Measurements from ENCODE around the gene PCYT2. TPM values are rescaled to one million over a fixed set of nuclear protein-coding genes. Genes with fewer than 3 reads are reported as not detected.

Gene PCYT2
- total RNA-seq, 1 donor, result 67.0 TPM

DNA sequence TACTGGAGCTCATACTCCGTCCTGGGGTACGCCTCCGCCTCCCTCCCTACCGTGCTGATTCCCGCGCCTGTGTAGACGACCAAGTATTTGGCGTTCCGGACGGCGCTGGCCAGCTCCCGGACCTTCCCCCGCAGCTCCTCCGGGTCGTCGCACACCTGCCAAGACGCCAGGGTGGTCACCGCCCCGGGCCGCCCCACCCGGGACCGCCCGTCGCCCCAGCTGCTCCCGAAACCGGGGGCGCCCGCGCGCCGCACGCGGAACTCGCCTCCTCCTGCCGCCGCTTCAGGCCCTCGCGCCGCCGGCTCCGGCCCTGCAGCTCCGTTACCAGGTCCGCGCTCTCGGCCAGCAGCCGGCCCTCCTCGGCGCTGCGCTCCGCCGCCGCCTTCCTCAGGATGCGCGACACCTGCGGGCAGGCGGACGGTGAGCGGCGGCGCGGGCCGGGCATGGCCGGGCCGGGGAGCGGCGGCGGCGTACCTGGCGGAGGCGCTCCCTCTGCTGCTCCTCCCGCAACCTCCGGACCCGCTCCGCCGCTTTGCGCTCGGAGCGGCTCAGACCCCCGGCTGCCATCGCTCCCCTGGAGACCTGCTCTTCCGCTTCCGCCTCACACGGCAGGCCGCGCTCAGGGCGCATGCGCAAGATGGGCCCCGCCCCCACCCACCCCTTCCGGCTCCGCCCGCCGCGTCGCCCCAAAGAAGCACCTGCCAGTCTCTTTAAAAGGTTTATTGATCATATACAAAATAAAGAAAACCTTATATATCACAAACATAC, 6.5 kb upstream of the PCYT2 start, which contains the start of gene SIRT7:
Gene SIRT7, minus strand, starts transcription at position 612 of the 768 bp plus-strand sequence. Its CDS starts 45 bp downstream, at position 567.
- peaks cover 80% of the 10 kb centered on the region for H3K79me2 ChIP-seq (ENCODE audit: insufficient read depth, low read length)
- H3K4me3 ChIP-seq (ENCODE audit: insufficient read depth, low read length), result peak within 1 kb of the TSS; percentile 83
- no peak within 1 kb of the TSS for H2AFZ ChIP-seq (ENCODE audit: low read length)
- TF ChIP-seq, protein P1, sequence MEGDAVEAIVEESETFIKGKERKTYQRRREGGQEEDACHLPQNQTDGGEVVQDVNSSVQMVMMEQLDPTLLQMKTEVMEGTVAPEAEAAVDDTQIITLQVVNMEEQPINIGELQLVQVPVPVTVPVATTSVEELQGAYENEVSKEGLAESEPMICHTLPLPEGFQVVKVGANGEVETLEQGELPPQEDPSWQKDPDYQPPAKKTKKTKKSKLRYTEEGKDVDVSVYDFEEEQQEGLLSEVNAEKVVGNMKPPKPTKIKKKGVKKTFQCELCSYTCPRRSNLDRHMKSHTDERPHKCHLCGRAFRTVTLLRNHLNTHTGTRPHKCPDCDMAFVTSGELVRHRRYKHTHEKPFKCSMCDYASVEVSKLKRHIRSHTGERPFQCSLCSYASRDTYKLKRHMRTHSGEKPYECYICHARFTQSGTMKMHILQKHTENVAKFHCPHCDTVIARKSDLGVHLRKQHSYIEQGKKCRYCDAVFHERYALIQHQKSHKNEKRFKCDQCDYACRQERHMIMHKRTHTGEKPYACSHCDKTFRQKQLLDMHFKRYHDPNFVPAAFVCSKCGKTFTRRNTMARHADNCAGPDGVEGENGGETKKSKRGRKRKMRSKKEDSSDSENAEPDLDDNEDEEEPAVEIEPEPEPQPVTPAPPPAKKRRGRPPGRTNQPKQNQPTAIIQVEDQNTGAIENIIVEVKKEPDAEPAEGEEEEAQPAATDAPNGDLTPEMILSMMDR (IDR thresholded peaks at IDR 0.05; ENCODE audit: extremely low read depth, low read depth, low read length), result no peak
- H3K36me3 ChIP-seq (ENCODE audit: insufficient read depth, low read length), result peaks cover 69% of the 10 kb centered on the region
- no peaks in the 10 kb centered on the region for H3K27me3 ChIP-seq (ENCODE audit: insufficient read depth, low read length)
- peak; percentile 100 for DNase-seq (ENCODE audit: insufficient read length, low spot score, missing footprints)
- no peaks in the 10 kb centered on the region for H3K9me3 ChIP-seq (ENCODE audit: low read depth, low read length)
- H3K4me1 ChIP-seq (ENCODE audit: insufficient read depth, low read length), result peaks cover 18% of the 10 kb centered on the region
- H4K20me1 ChIP-seq (ENCODE audit: insufficient read depth, low read length), result peaks cover 64% of the 10 kb centered on the region
- H3K27ac ChIP-seq (ENCODE audit: low read depth, low read length), result peak within 1 kb of the TSS; percentile 64
- H3K4me2 ChIP-seq (ENCODE audit: insufficient read depth, low read length), result peak within 1 kb of the TSS; percentile 99

DNA sequence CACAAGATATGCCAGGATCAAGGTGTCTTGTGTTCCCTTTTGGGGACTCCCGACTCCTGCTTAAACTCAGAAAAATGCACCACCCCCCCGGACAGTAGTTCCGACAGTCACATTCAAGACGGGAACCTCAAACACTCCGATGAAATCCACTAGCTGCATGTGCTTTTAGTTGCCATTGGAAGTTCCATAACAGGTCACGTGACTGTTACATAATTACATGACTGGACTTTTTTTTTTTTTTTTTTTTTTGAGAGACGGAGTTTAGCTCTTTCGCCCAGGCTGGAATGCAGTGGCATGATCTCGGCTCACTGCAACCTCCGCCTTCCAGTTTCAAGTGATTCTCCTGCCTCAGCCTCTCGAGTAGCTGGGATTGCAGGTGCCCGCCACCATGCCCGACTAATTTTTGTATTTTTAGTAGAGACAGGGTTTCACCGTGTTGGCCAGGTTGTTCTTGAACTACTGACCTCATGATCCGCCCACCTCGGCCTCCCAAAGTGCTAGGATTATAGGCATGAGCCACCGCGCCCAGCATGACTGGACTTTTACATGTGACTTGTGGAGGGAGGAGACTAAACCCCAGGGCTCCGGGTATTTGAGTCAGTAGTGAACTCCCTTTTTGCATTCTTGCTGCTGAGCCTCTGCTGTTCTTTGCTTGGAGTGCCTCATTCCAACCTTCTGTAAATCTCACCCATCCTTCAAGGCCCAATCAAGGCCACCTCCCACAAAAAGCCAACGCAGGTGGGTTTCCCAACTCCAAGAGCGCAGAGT, 5.2 kb upstream of the PCYT2 start:
- peaks cover 70% of the 10 kb centered on the region for H3K36me3 ChIP-seq (ENCODE audit: insufficient read depth, low read length)
- H3K27me3 ChIP-seq (ENCODE audit: insufficient read depth, low read length), result no peaks in the 10 kb centered on the region
- no peaks in the 10 kb centered on the region for H3K9me3 ChIP-seq (ENCODE audit: low read depth, low read length)
- DNase-seq (ENCODE audit: insufficient read length, low spot score, missing footprints), result peak; percentile 100
- H3K4me1 ChIP-seq (ENCODE audit: insufficient read depth, low read length), result peaks cover 18% of the 10 kb centered on the region
- H2AFZ ChIP-seq (ENCODE audit: low read length), result no peak overlapping the region
- H3K79me2 ChIP-seq (ENCODE audit: insufficient read depth, low read length), result peaks cover 68% of the 10 kb centered on the region
- peak overlapping the region; percentile 83 for H3K4me3 ChIP-seq (ENCODE audit: insufficient read depth, low read length)
- peak overlapping the region; percentile 99 for H3K4me2 ChIP-seq (ENCODE audit: insufficient read depth, low read length)
- TF ChIP-seq, protein P1 (IDR thresholded peaks at IDR 0.05; ENCODE audit: extremely low read depth, low read depth, low read length), result no peak
- peaks cover 66% of the 10 kb centered on the region for H4K20me1 ChIP-seq (ENCODE audit: insufficient read depth, low read length)
- peak overlapping the region; percentile 64 for H3K27ac ChIP-seq (ENCODE audit: low read depth, low read length)

DNA sequence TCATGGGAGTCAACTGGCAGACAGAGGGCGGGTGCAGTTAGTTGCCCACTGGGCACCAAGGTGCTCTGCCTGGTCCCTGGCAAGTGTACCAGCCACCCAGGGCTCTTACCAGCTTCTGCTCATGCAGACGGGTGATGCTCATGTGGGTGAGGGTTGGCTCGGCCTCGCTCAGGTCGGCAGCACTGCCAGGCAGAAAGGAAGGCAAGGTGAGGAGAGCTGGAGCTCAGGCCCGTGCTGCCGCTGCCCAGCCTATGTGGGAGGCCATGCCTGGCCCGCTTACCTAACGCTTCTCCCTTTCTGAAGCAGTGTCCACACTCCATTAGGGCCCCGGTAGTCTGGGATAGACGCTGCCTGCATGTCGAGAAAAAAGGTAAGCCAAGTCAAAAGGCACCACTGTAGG, 4.1 kb upstream of the PCYT2 start:
- H3K4me1 ChIP-seq (ENCODE audit: insufficient read depth, low read length), result peaks cover 20% of the 10 kb centered on the region
- peak overlapping the region; percentile 23 for H3K27ac ChIP-seq (ENCODE audit: low read depth, low read length)
- no peak overlapping the region for H2AFZ ChIP-seq (ENCODE audit: low read length)
- no peak overlapping the region for H3K4me3 ChIP-seq (ENCODE audit: insufficient read depth, low read length)
- H3K4me2 ChIP-seq (ENCODE audit: insufficient read depth, low read length), result no peak overlapping the region
- no peak for DNase-seq (ENCODE audit: insufficient read length, low spot score, missing footprints)
- no peaks in the 10 kb centered on the region for H3K9me3 ChIP-seq (ENCODE audit: low read depth, low read length)
- H4K20me1 ChIP-seq (ENCODE audit: insufficient read depth, low read length), result peaks cover 56% of the 10 kb centered on the region
- peaks cover 60% of the 10 kb centered on the region for H3K79me2 ChIP-seq (ENCODE audit: insufficient read depth, low read length)
- no peaks in the 10 kb centered on the region for H3K27me3 ChIP-seq (ENCODE audit: insufficient read depth, low read length)
- TF ChIP-seq, protein P1 (IDR thresholded peaks at IDR 0.05; ENCODE audit: extremely low read depth, low read depth, low read length), result no peak
- H3K36me3 ChIP-seq (ENCODE audit: insufficient read depth, low read length), result peaks cover 60% of the 10 kb centered on the region

Data from osteoblast (primary cell).